Neural crest cell (in vitro differentiated cells): ENCODE results near the gene SDC3. TPM values are rescaled to one million over a fixed set of nuclear protein-coding genes. Genes with fewer than 3 reads are reported as not detected.

Source experiments
- DNase-seq: peaks from one replicate; pipeline ENCODE4 v3.0.0; 2021; ENCODE audit warnings: low read depth, mixed read lengths, low spot score
- H3K27ac Mint-ChIP-seq: one replicate; pipeline ENCODE4 v1.8.0; 2021; ENCODE audit warnings: mild to moderate bottlenecking, mixed read lengths; ENCODE audit not compliant: unreplicated experiment
- H3K27me3 Mint-ChIP-seq: 2 replicates; pipeline ENCODE4 v1.8.0; 2021; ENCODE audit warnings: low read depth, mild to moderate bottlenecking, mixed read lengths
- H3K36me3 Mint-ChIP-seq: 2 replicates; pipeline ENCODE4 v1.8.0; 2021; ENCODE audit warnings: low read depth, mild to moderate bottlenecking, mixed read lengths
- H3K4me1 Mint-ChIP-seq: 2 replicates; pipeline ENCODE4 v1.8.0; 2021; ENCODE audit warnings: mixed read lengths
- H3K4me3 Mint-ChIP-seq: one replicate; pipeline ENCODE4 v1.8.0; 2021; ENCODE audit warnings: mild to moderate bottlenecking, mixed read lengths
- H3K9me3 Mint-ChIP-seq: 2 replicates; pipeline ENCODE4 v1.8.0; 2021; ENCODE audit warnings: mixed read lengths
- total RNA-seq: library from RNA; stranded (reverse); gene quantifications from 2 replicates; pipeline ENCODE4 v1.2.1, GENCODE V29; 2021
- TF ChIP-seq, protein P1 (sequence below): fragments of 200-600 bp; sonication (generic); conservative IDR thresholded peaks from 2 replicates; pipeline ENCODE4 v1.5.0; 2021; ENCODE audit warnings: antibody characterized with exemption, mild to moderate bottlenecking

Gene SDC3
- total RNA-seq, 1 donor from 2014 or later: 129 TPM

DNA sequence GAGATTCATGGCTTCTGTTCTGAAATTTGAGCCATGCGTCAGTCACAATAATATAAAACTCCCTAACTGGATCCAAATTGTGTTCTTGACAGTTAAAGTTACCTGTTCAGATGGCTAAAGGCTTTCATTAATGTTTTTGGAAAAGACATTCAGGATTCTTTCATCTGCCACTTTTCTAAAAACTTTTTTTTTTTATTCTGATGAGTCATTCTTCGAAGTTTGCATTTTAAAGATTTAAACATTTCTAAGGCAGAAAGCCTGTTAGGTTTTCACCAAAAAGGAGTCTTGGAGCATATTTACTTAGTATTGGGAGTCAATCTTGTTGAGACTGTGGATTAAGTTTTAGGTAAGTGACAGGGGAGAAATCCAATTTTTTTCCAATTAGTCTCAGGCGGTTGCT is 18.9 kb upstream of the SDC3 start:
- H3K4me3 Mint-ChIP-seq: no peak overlapping the region
- H3K27ac Mint-ChIP-seq: no peak overlapping the region
- no peak for DNase-seq
- peaks cover 28% of the 10 kb centered on the region for H3K4me1 Mint-ChIP-seq
- no peaks in the 10 kb centered on the region for H3K9me3 Mint-ChIP-seq
- H3K27me3 Mint-ChIP-seq: peaks cover 2% of the 10 kb centered on the region
- TF ChIP-seq, protein P1, sequence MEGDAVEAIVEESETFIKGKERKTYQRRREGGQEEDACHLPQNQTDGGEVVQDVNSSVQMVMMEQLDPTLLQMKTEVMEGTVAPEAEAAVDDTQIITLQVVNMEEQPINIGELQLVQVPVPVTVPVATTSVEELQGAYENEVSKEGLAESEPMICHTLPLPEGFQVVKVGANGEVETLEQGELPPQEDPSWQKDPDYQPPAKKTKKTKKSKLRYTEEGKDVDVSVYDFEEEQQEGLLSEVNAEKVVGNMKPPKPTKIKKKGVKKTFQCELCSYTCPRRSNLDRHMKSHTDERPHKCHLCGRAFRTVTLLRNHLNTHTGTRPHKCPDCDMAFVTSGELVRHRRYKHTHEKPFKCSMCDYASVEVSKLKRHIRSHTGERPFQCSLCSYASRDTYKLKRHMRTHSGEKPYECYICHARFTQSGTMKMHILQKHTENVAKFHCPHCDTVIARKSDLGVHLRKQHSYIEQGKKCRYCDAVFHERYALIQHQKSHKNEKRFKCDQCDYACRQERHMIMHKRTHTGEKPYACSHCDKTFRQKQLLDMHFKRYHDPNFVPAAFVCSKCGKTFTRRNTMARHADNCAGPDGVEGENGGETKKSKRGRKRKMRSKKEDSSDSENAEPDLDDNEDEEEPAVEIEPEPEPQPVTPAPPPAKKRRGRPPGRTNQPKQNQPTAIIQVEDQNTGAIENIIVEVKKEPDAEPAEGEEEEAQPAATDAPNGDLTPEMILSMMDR: no peak
- H3K36me3 Mint-ChIP-seq: no peaks in the 10 kb centered on the region

DNA sequence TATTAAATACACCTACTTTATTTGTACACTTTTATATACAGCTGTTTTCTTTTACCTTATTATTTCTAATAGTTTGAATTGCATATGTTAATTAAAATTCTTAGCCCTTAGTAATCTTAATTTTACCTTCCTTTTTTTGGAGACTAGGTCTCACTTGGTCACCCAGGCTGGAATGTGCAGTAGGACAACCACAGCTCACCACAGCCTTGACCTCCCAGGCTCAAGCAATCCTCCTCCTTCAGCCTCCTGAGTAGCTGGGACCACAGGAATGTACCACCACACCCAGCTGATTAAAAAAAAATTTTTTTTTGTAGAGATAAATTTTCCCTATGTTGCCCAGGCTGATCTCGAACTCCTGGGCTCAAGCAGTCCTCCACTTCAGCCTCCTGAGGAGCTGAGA is 15.0 kb upstream of the SDC3 start:
- TF ChIP-seq, protein P1: no peak
- H3K4me1 Mint-ChIP-seq: peaks cover 20% of the 10 kb centered on the region
- no peaks in the 10 kb centered on the region for H3K36me3 Mint-ChIP-seq
- DNase-seq: no peak
- no peaks in the 10 kb centered on the region for H3K9me3 Mint-ChIP-seq
- no peak overlapping the region for H3K27ac Mint-ChIP-seq
- H3K27me3 Mint-ChIP-seq: no peaks in the 10 kb centered on the region
- H3K4me3 Mint-ChIP-seq: no peak overlapping the region

DNA sequence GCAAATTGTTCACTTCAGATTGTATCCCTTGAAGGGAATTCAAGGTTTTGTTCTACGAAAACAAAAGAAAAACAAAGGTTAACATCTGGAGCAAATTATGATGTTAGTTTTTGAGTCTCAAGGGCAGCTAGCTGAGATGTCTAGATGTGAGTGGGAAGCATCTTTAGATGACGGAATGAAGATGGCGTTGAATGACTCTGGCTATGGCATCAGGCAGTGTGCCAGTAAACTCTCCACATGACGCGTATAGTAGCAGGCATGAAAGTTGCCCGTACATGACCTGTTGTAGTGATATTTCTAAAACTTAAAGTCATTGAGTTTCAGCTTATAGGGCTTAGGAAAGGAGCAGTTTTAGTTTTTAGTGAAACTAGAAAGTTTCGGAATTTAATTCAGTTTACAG is 12.3 kb upstream of the SDC3 start:
- H3K27ac Mint-ChIP-seq: no peak overlapping the region
- no peaks in the 10 kb centered on the region for H3K36me3 Mint-ChIP-seq
- H3K9me3 Mint-ChIP-seq: no peaks in the 10 kb centered on the region
- H3K4me3 Mint-ChIP-seq: no peak overlapping the region
- DNase-seq: no peak
- TF ChIP-seq, protein P1: no peak
- no peaks in the 10 kb centered on the region for H3K27me3 Mint-ChIP-seq
- H3K4me1 Mint-ChIP-seq: peaks cover 16% of the 10 kb centered on the region

DNA sequence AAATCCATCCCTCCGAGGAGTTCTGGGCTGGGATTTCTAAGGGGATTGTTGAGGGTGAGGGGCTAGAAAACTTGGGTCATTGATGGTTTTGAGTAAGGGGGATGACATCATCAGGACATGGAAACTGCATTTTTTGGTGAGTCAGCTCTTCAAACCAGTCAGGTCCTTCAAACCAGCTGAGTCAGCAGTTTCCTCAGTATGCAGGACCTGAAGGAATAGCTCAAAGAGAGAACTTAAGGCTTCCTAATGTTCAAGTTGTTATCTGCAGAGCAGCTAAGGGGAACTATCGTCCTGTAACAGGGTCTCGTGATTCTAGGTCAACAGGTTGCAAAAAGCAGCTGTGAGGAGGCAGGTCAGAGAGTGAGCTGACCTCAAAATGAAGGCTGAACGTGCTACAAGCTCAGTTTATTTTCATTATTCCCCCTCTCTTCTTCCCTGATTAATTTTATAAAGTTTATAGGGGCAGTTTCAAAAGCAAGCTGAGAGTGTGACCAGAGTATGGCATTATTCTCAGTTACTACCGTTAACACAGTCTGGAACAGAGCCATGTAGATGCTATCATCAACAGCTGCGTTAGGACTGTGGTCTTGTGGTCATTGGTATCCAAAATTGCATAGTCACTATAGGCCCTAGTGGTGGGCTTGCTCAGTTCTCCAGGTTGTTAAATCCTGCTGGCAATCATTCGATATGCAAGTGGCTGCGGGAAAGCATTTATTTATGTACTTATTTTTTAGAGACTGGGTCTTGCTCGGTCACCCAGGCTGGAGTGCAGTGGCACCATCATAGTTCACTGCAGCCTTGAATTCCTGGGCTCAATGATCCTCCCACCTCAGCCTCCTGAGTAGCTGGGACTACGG is 10.7 kb upstream of the SDC3 start:
- Mint-ChIP-seq H3K36me3 (no peaks in the 10 kb centered on the region), H3K27ac (no peak overlapping the region), H3K4me1 (peaks cover 16% of the 10 kb centered on the region), H3K9me3 (no peaks in the 10 kb centered on the region), H3K27me3 (no peaks in the 10 kb centered on the region), H3K4me3 (no peak overlapping the region)
- TF ChIP-seq, protein P1: no peak
- DNase-seq: no peak

DNA sequence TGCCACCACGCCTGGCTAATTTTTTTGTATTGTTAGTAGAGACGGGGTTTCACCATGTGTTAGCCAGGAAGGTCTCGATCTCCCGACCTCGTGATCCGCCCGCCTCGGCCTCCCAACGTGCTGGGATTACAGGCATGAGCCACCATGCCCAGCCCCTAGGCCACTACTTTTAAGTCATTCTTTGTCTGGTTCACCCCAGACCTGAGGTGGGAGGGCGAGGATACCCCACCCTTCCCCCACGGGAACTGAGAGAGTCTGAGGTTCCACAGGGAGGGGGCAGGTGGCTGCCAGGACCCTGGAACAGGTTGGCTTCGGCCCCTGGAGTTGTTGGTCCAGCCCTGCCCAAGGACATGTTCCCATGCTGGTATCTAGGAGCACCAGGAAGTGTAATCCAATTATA is 7.7 kb upstream of the SDC3 start:
- TF ChIP-seq, protein P1: no peak
- peaks cover 27% of the 10 kb centered on the region for H3K4me1 Mint-ChIP-seq
- H3K36me3 Mint-ChIP-seq: no peaks in the 10 kb centered on the region
- H3K9me3 Mint-ChIP-seq: no peaks in the 10 kb centered on the region
- H3K4me3 Mint-ChIP-seq: no peak overlapping the region
- no peak overlapping the region for H3K27ac Mint-ChIP-seq
- DNase-seq: no peak
- H3K27me3 Mint-ChIP-seq: no peaks in the 10 kb centered on the region
